BE2C (cell line): ENCODE results near the gene CSNK1A1L.
A peak's percentile ranks its signal among the peaks of the same experiment; 100 is the strongest.

Experiments used
- DNase-seq: peaks from one replicate; pipeline ENCODE4 v3.0.0-alpha.2; 2020
- H3K27me3 ChIP-seq: fragments of 250-450 bp; sonication (Bioruptor Pico); 2 replicates; pipeline ENCODE4 v1.5.1; 2020; ENCODE audit warnings: mild to moderate bottlenecking
- H3K36me3 ChIP-seq: fragments of 250-450 bp; sonication (Bioruptor Pico); 2 replicates; pipeline ENCODE4 v1.5.1; 2020; ENCODE audit warnings: mild to moderate bottlenecking
- H3K4me1 ChIP-seq: fragments of 250-450 bp; sonication (Bioruptor Pico); 2 replicates; pipeline ENCODE4 v1.5.1; 2020
- H3K4me3 ChIP-seq: 2 replicates; pipeline ENCODE4 v1.5.1; 2011; ENCODE audit warnings: low read depth, low read length
- H3K9me3 ChIP-seq: fragments of 250-450 bp; sonication (Bioruptor Pico); 2 replicates; pipeline ENCODE4 v1.5.1; 2020
- CTCF ChIP-seq: IDR thresholded peaks from 2 replicates; pipeline ENCODE4 v1.5.1; 2012; ENCODE audit warnings: mild to moderate bottlenecking, low read depth, low read length

The CSNK1A1L gene

GRCh38 chr13:37118016-37118415 is 12.6 kb upstream of the CSNK1A1L start:
- Histone ChIP-seq H3K27me3 (no peaks in the 10 kb centered on the region; the same call in 1 of the 2 replicates), H3K9me3 (no peaks in the 10 kb centered on the region; the same call in 1 of the 2 replicates), H3K36me3 (no peaks in the 10 kb centered on the region), H3K4me3 (no peak overlapping the region), H3K4me1 (no peaks in the 10 kb centered on the region)
- no peak for TF ChIP-seq CTCF
- no peak for DNase-seq

GRCh38 chr13:37114250-37114649 is 8.8 kb upstream of the CSNK1A1L start:
- TF ChIP-seq CTCF: no peak
- Histone ChIP-seq H3K27me3 (peaks cover 8% of the 10 kb centered on the region), H3K36me3 (no peaks in the 10 kb centered on the region), H3K4me1 (no peaks in the 10 kb centered on the region), H3K4me3 (no peak overlapping the region), H3K9me3 (no peaks in the 10 kb centered on the region; the same call in 1 of the 2 replicates)
- DNase-seq: no peak

- no peak for DNase-seq
- Histone ChIP-seq H3K36me3 (no peaks in the 10 kb centered on the region), H3K27me3 (peaks cover 8% of the 10 kb centered on the region), H3K4me1 (no peaks in the 10 kb centered on the region), H3K9me3 (no peaks in the 10 kb centered on the region; the same call in 1 of the 2 replicates), H3K4me3 (no peak overlapping the region)
- no peak for TF ChIP-seq CTCF
Measured at GRCh38 chr13:37113534-37113933, 8.1 kb upstream of the CSNK1A1L start.

- Histone ChIP-seq H3K4me3 (no peak overlapping the region), H3K27me3 (peaks cover 32% of the 10 kb centered on the region), H3K9me3 (no peaks in the 10 kb centered on the region), H3K4me1 (no peaks in the 10 kb centered on the region), H3K36me3 (no peaks in the 10 kb centered on the region)
- no peak for DNase-seq
- peak; percentile 64 for TF ChIP-seq CTCF
Measured at GRCh38 chr13:37109051-37109678, 3.7 kb upstream of the CSNK1A1L start.

DNA sequence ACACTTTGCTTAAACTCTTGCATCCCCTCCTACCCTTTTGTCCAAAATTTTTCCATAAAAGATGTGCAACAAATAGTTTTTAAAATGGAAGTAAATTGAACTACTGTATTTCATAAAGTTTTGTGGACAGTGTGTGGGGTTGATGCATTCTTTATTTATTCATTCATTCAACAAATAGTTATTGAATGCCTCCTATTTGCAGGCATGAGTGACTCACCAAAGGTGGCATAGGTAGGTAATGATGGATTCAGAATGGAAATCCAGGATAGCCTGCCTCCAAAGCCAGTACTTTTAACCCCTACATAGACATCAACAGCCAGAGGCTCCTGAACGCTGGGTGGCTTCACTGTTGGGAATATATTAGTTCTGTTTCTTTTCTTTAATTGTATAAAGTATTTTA is 2.4 kb upstream of the CSNK1A1L start:
- H3K27me3 ChIP-seq: peaks cover 41% of the 10 kb centered on the region
- no peak for DNase-seq
- no peak for TF ChIP-seq CTCF
- H3K36me3 ChIP-seq: no peaks in the 10 kb centered on the region
- no peaks in the 10 kb centered on the region for H3K9me3 ChIP-seq
- no peaks in the 10 kb centered on the region for H3K4me1 ChIP-seq
- no peak overlapping the region for H3K4me3 ChIP-seq

GRCh38 chr13:37107456-37107855 is 2.0 kb upstream of the CSNK1A1L start:
- Histone ChIP-seq H3K27me3 (peaks cover 43% of the 10 kb centered on the region), H3K4me3 (no peak overlapping the region), H3K4me1 (no peaks in the 10 kb centered on the region), H3K9me3 (no peaks in the 10 kb centered on the region), H3K36me3 (no peaks in the 10 kb centered on the region)
- no peak for TF ChIP-seq CTCF
- no peak for DNase-seq
